HG03565 (cell line): Measurements from ENCODE around the gene ADRA2A.

Experiments used
- ATAC-seq: cut with Tn5 transposase; IDR thresholded peaks from one replicate; pipeline ENCODE4 v1.9.1; 2021; ENCODE audit warnings: mild to moderate bottlenecking, moderate library complexity; ENCODE audit not compliant: unreplicated experiment

Gene ADRA2A

GRCh38 chr10:111130471-111130870, 53.6 kb downstream of the ADRA2A start:
- no peak for ATAC-seq
